Cardiac muscle cell (in vitro differentiated cells and primary cell): Measurements from ENCODE around the gene DNAH6. TPM values are rescaled to one million over a fixed set of nuclear protein-coding genes. Genes with fewer than 3 reads are reported as not detected.
"Not testable (repeated sequence)": the region's sequence is repeated elsewhere in the genome, so short reads cannot be mapped to it uniquely, and the experiment has no call there.

Source experiments
- DNase-seq, 2 donors: peaks; one replicate each; pipeline versions ENCODE4 v3.0.0 to v3.0.0-alpha.2; 2010 to 2017; ENCODE audit warnings: low read depth in 1 of 2, low spot score in 1 of 2
- H3K27ac ChIP-seq: fragments of 200-600 bp; sonication (generic); 2 replicates; pipeline ENCODE4 v1.5.1; 2016
- H3K27me3 ChIP-seq: fragments of 200-600 bp; sonication (generic); 2 replicates; pipeline ENCODE4 v1.6.0; 2016; ENCODE audit warnings: control low read depth
- H3K36me3 ChIP-seq: fragments of 200-600 bp; sonication (generic); 2 replicates; pipeline ENCODE4 v1.5.1; 2016; ENCODE audit warnings: control low read depth
- H3K4me1 ChIP-seq: fragments of 200-600 bp; sonication (generic); 2 replicates; pipeline ENCODE4 v1.8.1; 2017; ENCODE audit warnings: low read depth, mild to moderate bottlenecking, mixed run types
- H3K4me3 ChIP-seq: fragments of 200-600 bp; sonication (generic); 2 replicates; pipeline ENCODE4 v1.5.1; 2016; ENCODE audit warnings: mild to moderate bottlenecking
- H3K9me3 ChIP-seq: fragments of 200-600 bp; sonication (generic); 2 replicates; pipeline ENCODE4 v1.5.1; 2017; ENCODE audit warnings: low read depth, mild to moderate bottlenecking, control low read depth
- CTCF ChIP-seq: IDR thresholded peaks from 2 replicates; pipeline ENCODE4 v1.5.1; 2012; ENCODE audit warnings: low read depth, mild to moderate bottlenecking, low read length
- polyA plus RNA-seq: library from polyadenylated mRNA; unstranded; fragments of >200 nt; fragmentation: Nextera tagmentation; extraction: Ambion mirVana; gene quantifications from 2 replicates; pipeline ENCODE4 v1.2.1, GENCODE V29; 2016
- total RNA-seq: library from RNA; depleted of rRNA; stranded (reverse); fragments of >200 nt; gene quantifications from 2 replicates; pipeline ENCODE4 v1.2.3, GENCODE V29; 2016

DNAH6 gene
- total and polyA plus RNA-seq, 2 experiments from 2014 or later: 0.66 to 0.73 TPM

GRCh38 chr2:84550916-84551315 lies 34.6 kb downstream of the DNAH6 start:
- no peak for TF ChIP-seq CTCF
- no peak overlapping the region for H3K4me3 ChIP-seq
- no peaks in the 10 kb centered on the region for H3K36me3 ChIP-seq
- H3K27me3 ChIP-seq: no peaks in the 10 kb centered on the region
- no peak for DNase-seq
- H3K27ac ChIP-seq: no peak overlapping the region
- no peaks in the 10 kb centered on the region for H3K9me3 ChIP-seq
- peaks cover 2% of the 10 kb centered on the region for H3K4me1 ChIP-seq

- not testable (repeated sequence) for H3K36me3 ChIP-seq, H3K27ac ChIP-seq, H3K9me3 ChIP-seq, H3K27me3 ChIP-seq, DNase-seq, H3K4me1 ChIP-seq, H3K4me3 ChIP-seq
These were observed 35.2 kb downstream of the DNAH6 start for GRCh38 chr2:84551526-84551925.

GRCh38 chr2:84556190-84556589 lies 39.9 kb downstream of the DNAH6 start:
- Histone ChIP-seq H3K36me3 (no peaks in the 10 kb centered on the region), H3K4me3 (no peak overlapping the region), H3K9me3 (no peaks in the 10 kb centered on the region), H3K4me1 (peaks cover 2% of the 10 kb centered on the region), H3K27me3 (no peaks in the 10 kb centered on the region), H3K27ac (no peak overlapping the region)
- no peak for TF ChIP-seq CTCF
- no peak for DNase-seq

- H3K4me3 ChIP-seq: no peak overlapping the region
- DNase-seq: no peak
- peaks cover 2% of the 10 kb centered on the region for H3K4me1 ChIP-seq
- no peaks in the 10 kb centered on the region for H3K9me3 ChIP-seq
- no peaks in the 10 kb centered on the region for H3K27me3 ChIP-seq
- no peak overlapping the region for H3K27ac ChIP-seq
- no peaks in the 10 kb centered on the region for H3K36me3 ChIP-seq
- TF ChIP-seq CTCF: no peak
These were observed 43.5 kb downstream of the DNAH6 start for GRCh38 chr2:84559838-84560237.

- Histone ChIP-seq H3K36me3 (no peaks in the 10 kb centered on the region), H3K27ac (no peak overlapping the region), H3K9me3 (no peaks in the 10 kb centered on the region), H3K4me1 (peaks cover 5% of the 10 kb centered on the region), H3K27me3 (no peaks in the 10 kb centered on the region), H3K4me3 (no peak overlapping the region)
- TF ChIP-seq CTCF: no peak
- peak in 1 of 2 donors; percentile 0 for DNase-seq
These were observed 63.4 kb downstream of the DNAH6 start for GRCh38 chr2:84579661-84580060.

- Histone ChIP-seq H3K36me3 (no peaks in the 10 kb centered on the region), H3K9me3 (no peaks in the 10 kb centered on the region), H3K27ac (no peak overlapping the region), H3K27me3 (no peaks in the 10 kb centered on the region), H3K4me3 (no peak overlapping the region), H3K4me1 (peaks cover 7% of the 10 kb centered on the region)
- no peak for DNase-seq
- TF ChIP-seq CTCF: no peak
These were observed 87.6 kb downstream of the DNAH6 start for GRCh38 chr2:84603911-84604310.
